Neural cell (in vitro differentiated cells): ENCODE data around the gene SLC26A3. TPM values are rescaled to one million over a fixed set of nuclear protein-coding genes. Genes with fewer than 3 reads are reported as not detected.

Source experiments
- H2AFZ ChIP-seq: fragments of 200-600, 300-800 bp; sonication (generic), shearing (Covaris generic); 2 replicates; pipeline ENCODE4 v1.6.0; 2014; ENCODE audit warnings: low read depth, mild to moderate bottlenecking, antibody characterized with exemption, low read length, moderate library complexity
- H3F3A ChIP-seq: fragments of 200-600 bp; shearing (Covaris generic); 2 replicates; pipeline ENCODE4 v1.6.1; 2016; ENCODE audit warnings: mild to moderate bottlenecking, moderate library complexity, mixed read lengths, antibody characterized with exemption, low read length; ENCODE audit not compliant: insufficient read depth, poor library complexity, severe bottlenecking
- H3K27ac ChIP-seq: fragments of 200-600, 300-800 bp; sonication (generic), shearing (Covaris generic); 2 replicates; pipeline ENCODE4 v1.5.1; 2014; ENCODE audit warnings: mild to moderate bottlenecking, low read length, moderate library complexity
- H3K27me3 ChIP-seq: fragments of 300-800, 200-600 bp; sonication (generic), shearing (Covaris generic); 2 replicates; pipeline ENCODE4 v1.6.0; 2014; ENCODE audit warnings: mild to moderate bottlenecking, low read depth, low read length, moderate library complexity; ENCODE audit not compliant: insufficient read depth
- H3K36me3 ChIP-seq: fragments of 300-800, 200-600 bp; sonication (generic), shearing (Covaris generic); 2 replicates; pipeline ENCODE4 v1.5.1; 2014; ENCODE audit warnings: mild to moderate bottlenecking, antibody characterized with exemption, low read length, moderate library complexity; ENCODE audit not compliant: insufficient read depth
- H3K4me2 ChIP-seq: fragments of 300-800, 200-600 bp; sonication (generic), shearing (Covaris generic); 2 replicates; pipeline ENCODE4 v1.6.0; 2014; ENCODE audit warnings: mild to moderate bottlenecking, low read length
- H3K4me3 ChIP-seq: fragments of 300-800, 200-600 bp; sonication (generic), shearing (Covaris generic); 2 replicates; pipeline ENCODE4 v1.5.1; 2014; ENCODE audit warnings: mild to moderate bottlenecking, low read length, moderate library complexity
- H3K79me2 ChIP-seq: fragments of 200-600 bp; shearing (Covaris generic); replicated peaks from 2 replicates; pipeline ENCODE4 v1.6.0; 2014; ENCODE audit warnings: mild to moderate bottlenecking, low read length, moderate library complexity; ENCODE audit not compliant: insufficient read depth
- H3K9ac ChIP-seq: fragments of 300-800, 200-600 bp; sonication (generic), shearing (Covaris generic); 2 replicates; pipeline ENCODE4 v1.6.1; 2016; ENCODE audit warnings: mild to moderate bottlenecking, low read length, mixed read lengths
- H3K9me2 ChIP-seq: fragments of 200-600 bp; shearing (Covaris generic); 2 replicates; pipeline ENCODE4 v1.6.1; 2016; ENCODE audit warnings: mild to moderate bottlenecking, low read length, mixed read lengths; ENCODE audit not compliant: insufficient read depth
- H3K9me3 ChIP-seq: fragments of 200-600, 300-800 bp; sonication (generic), shearing (Covaris generic); 2 replicates; pipeline ENCODE4 v1.6.1; 2016; ENCODE audit warnings: mild to moderate bottlenecking, mixed run types, low read length, moderate library complexity, mixed read lengths
- H4K20me1 ChIP-seq: fragments of 200-600 bp; shearing (Covaris generic); 2 replicates; pipeline ENCODE4 v1.6.1; 2016; ENCODE audit warnings: mild to moderate bottlenecking, mixed run types; ENCODE audit not compliant: insufficient read depth
- CTCF ChIP-seq: fragments of 450-650 bp; IDR thresholded peaks from 2 replicates; pipeline ENCODE4 v1.5.1; 2014; ENCODE audit warnings: antibody characterized with exemption, mild to moderate bottlenecking, moderate library complexity; ENCODE audit not compliant: poor library complexity, severe bottlenecking
- EP300 ChIP-seq: fragments of 450-650 bp; conservative IDR thresholded peaks from 2 replicates; pipeline ENCODE4 v1.6.1; 2014; ENCODE audit warnings: antibody characterized with exemption, mild to moderate bottlenecking, moderate library complexity; ENCODE audit not compliant: poor library complexity, severe bottlenecking
- EZH2 ChIP-seq: fragments of 200-600, 300-800 bp; shearing (Covaris generic), sonication (generic); IDR thresholded peaks from 2 replicates; pipeline ENCODE4 v1.6.1; 2014; ENCODE audit warnings: antibody characterized with exemption, low read length, borderline replicate concordance, mild to moderate bottlenecking; ENCODE audit not compliant: insufficient read depth, poor library complexity, severe bottlenecking
- MXI1 ChIP-seq: fragments of 450-650 bp; conservative IDR thresholded peaks from 2 replicates; pipeline ENCODE4 v1.6.1; 2014; ENCODE audit warnings: antibody characterized with exemption, mild to moderate bottlenecking; ENCODE audit not compliant: poor library complexity, severe bottlenecking
- POLR2AphosphoS5 ChIP-seq: IDR thresholded peaks from 2 replicates; pipeline ENCODE4 v1.6.1; 2012
- RAD21 ChIP-seq: fragments of 450-650 bp; conservative IDR thresholded peaks from 2 replicates; pipeline ENCODE4 v1.6.1; 2014; ENCODE audit warnings: antibody characterized with exemption, mild to moderate bottlenecking, moderate library complexity
- REST ChIP-seq: IDR thresholded peaks from 2 replicates; pipeline ENCODE4 v1.6.1; 2012; ENCODE audit warnings: borderline replicate concordance
- SMC3 ChIP-seq: fragments of 450-650 bp; conservative IDR thresholded peaks from 2 replicates; pipeline ENCODE4 v1.6.1; 2014; ENCODE audit warnings: antibody characterized with exemption, mild to moderate bottlenecking, moderate library complexity; ENCODE audit not compliant: poor library complexity
- TAF1 ChIP-seq: IDR thresholded peaks from 2 replicates; pipeline ENCODE4 v1.6.1; 2012; ENCODE audit warnings: low read depth
- polyA plus RNA-seq: library from polyadenylated mRNA; depleted of rRNA; stranded (reverse); fragments of >200 nt; gene quantifications from 2 replicates; pipeline ENCODE4 v1.2.3, GENCODE V29; 2014

SLC26A3 gene
- polyA plus RNA-seq, 1 donor from 2014 or later: not detected

GRCh38 chr7:107783648-107784047 lies 19.4 kb downstream of the SLC26A3 start:
- Histone ChIP-seq H3K9ac (no peak overlapping the region), H3K4me3 (no peak overlapping the region), H3K36me3 (no peaks in the 10 kb centered on the region), H3K27me3 (no peaks in the 10 kb centered on the region), H3K4me2 (no peak overlapping the region), H3F3A (no peaks in the 10 kb centered on the region), H4K20me1 (no peaks in the 10 kb centered on the region), H3K27ac (no peak overlapping the region), H2AFZ (no peak overlapping the region), H3K9me2 (no peaks in the 10 kb centered on the region), H3K79me2 (no peaks in the 10 kb centered on the region), H3K9me3 (no peaks in the 10 kb centered on the region)
- TF ChIP-seq POLR2AphosphoS5 (no peak), TAF1 (no peak), REST (no peak), CTCF (no peak), SMC3 (no peak), RAD21 (no peak), EZH2 (no peak), MXI1 (no peak), EP300 (no peak)

- Histone ChIP-seq H3K27ac (no peak overlapping the region), H3K9ac (no peak overlapping the region), H3K9me3 (no peaks in the 10 kb centered on the region), H3K4me3 (no peak overlapping the region), H3K27me3 (no peaks in the 10 kb centered on the region), H3K4me2 (no peak overlapping the region), H3F3A (no peaks in the 10 kb centered on the region), H3K9me2 (no peaks in the 10 kb centered on the region), H3K36me3 (no peaks in the 10 kb centered on the region), H4K20me1 (no peaks in the 10 kb centered on the region), H2AFZ (no peak overlapping the region), H3K79me2 (no peaks in the 10 kb centered on the region)
- TF ChIP-seq CTCF (no peak), TAF1 (no peak), POLR2AphosphoS5 (no peak), REST (no peak)
These were observed 20.6 kb downstream of the SLC26A3 start for GRCh38 chr7:107782374-107782773.
